Measurements from ENCODE around the gene OR51Q1. TPM values are rescaled to one million over a fixed set of nuclear protein-coding genes. Genes with fewer than 3 reads are reported as not detected.

OR51Q1 gene
- total RNA-seq, 6 experiments from 2014 or later = not detected

- no peak for ATAC-seq
- H3K27ac ChIP-seq = no peak overlapping the region
- no peaks in the 10 kb centered on the region for H3K27me3 ChIP-seq
- TF ChIP-seq CTCF (IDR thresholded peaks at IDR 0.05) = no peak
- TF ChIP-seq POLR2A (IDR thresholded peaks at IDR 0.05) = no peak
- H3K36me3 ChIP-seq = no peaks in the 10 kb centered on the region
- no peaks in the 10 kb centered on the region for H3K9me3 ChIP-seq
- H3K4me1 ChIP-seq = no peaks in the 10 kb centered on the region
- WGBS (ENCODE audit: insufficient coverage, low coverage, low lambda C conversion rate, missing lambda C conversion rate) = 43% methylated on average over 3 of the region's 3 CpGs
- H3K4me3 ChIP-seq = no peak overlapping the region
- intact Hi-C loops (cut with DNase I) = no loop called here
- DNase-seq = no peak
Measured at GRCh38 chr11:5423131-5423530, 1.2 kb downstream of the OR51Q1 start.

GRCh38 chr11:5441414-5441813 lies 19.5 kb downstream of the OR51Q1 start, which contains the start of gene OR51I1:
Gene OR51I1 (minus strand): TSS chr11:5441514. CDS start chr11:5441514, 0 bp downstream.
- TF ChIP-seq CTCF (IDR thresholded peaks at IDR 0.05) (no peak), POLR2A (IDR thresholded peaks at IDR 0.05) (no peak)
- no peak within 1 kb of the TSS for H3K27ac ChIP-seq
- intact Hi-C loops (cut with DNase I) = no loop called here
- H3K36me3 ChIP-seq = no peaks in the 10 kb centered on the region
- H3K9me3 ChIP-seq = no peaks in the 10 kb centered on the region
- ATAC-seq (no peak), DNase-seq (no peak)
- H3K27me3 ChIP-seq = no peaks in the 10 kb centered on the region
- no peak within 1 kb of the TSS for H3K4me3 ChIP-seq
- no peaks in the 10 kb centered on the region for H3K4me1 ChIP-seq
- 25% methylated on average over 2 of the region's 2 CpGs for WGBS (ENCODE audit: insufficient coverage, low coverage, low lambda C conversion rate, missing lambda C conversion rate)

GRCh38 chr11:5443835-5444393 lies 22.0 kb downstream of the OR51Q1 start:
- intact Hi-C loops (cut with DNase I) = no loop called here
- DNase-seq (no peak), ATAC-seq (no peak)
- H3K36me3 ChIP-seq = no peaks in the 10 kb centered on the region
- no peak overlapping the region for H3K4me3 ChIP-seq
- H3K27ac ChIP-seq = no peak overlapping the region
- H3K4me1 ChIP-seq = no peaks in the 10 kb centered on the region
- TF ChIP-seq CTCF (IDR thresholded peaks at IDR 0.05) (no peak), POLR2A (IDR thresholded peaks at IDR 0.05) (no peak)
- WGBS (ENCODE audit: insufficient coverage, low coverage, low lambda C conversion rate, missing lambda C conversion rate) = 17% methylated on average over 2 of the region's 2 CpGs
- H3K9me3 ChIP-seq = no peaks in the 10 kb centered on the region
- no peaks in the 10 kb centered on the region for H3K27me3 ChIP-seq

- H3K27me3 ChIP-seq = no peaks in the 10 kb centered on the region
- H3K4me3 ChIP-seq = no peak within 1 kb of the TSS
- H3K27ac ChIP-seq = no peak within 1 kb of the TSS
- TF ChIP-seq POLR2A (IDR thresholded peaks at IDR 0.05) (no peak), CTCF (IDR thresholded peaks at IDR 0.05) (no peak)
- H3K9me3 ChIP-seq = no peaks in the 10 kb centered on the region
- ATAC-seq = no peak
- intact Hi-C loops (cut with DNase I) = no loop called here
- H3K4me1 ChIP-seq = no peaks in the 10 kb centered on the region
- H3K36me3 ChIP-seq = no peaks in the 10 kb centered on the region
- no peak for DNase-seq
- 90% methylated on average over 2 of the region's 2 CpGs for WGBS (ENCODE audit: insufficient coverage, low coverage, low lambda C conversion rate, missing lambda C conversion rate)
Measured at GRCh38 chr11:5449023-5449422, 27.1 kb downstream of the OR51Q1 start, which contains the start of gene OR51I2. Gene OR51I2 (plus strand): TSS chr11:5449323. CDS start chr11:5453489, 4,166 bp downstream.

Data from right lobe of liver (tissue), 6 donors.